AG09309 (cell line): ENCODE data around the gene ABHD2.
A peak's percentile ranks its signal among the peaks of the same experiment; 100 is the strongest.

Experiments used
- DNase-seq: peaks from one replicate; pipeline ENCODE4 v3.0.0-alpha.2; 2010; ENCODE audit warnings: low read depth
- H3K4me3 ChIP-seq: 2 replicates; pipeline ENCODE4 v1.5.1; 2011; ENCODE audit warnings: mild to moderate bottlenecking, low read depth, low read length, moderate library complexity; ENCODE audit not compliant: control insufficient read depth
- CTCF ChIP-seq: IDR thresholded peaks from 2 replicates; pipeline ENCODE4 v1.5.1; 2011; ENCODE audit warnings: mild to moderate bottlenecking, low read depth, low read length, inconsistent platforms; ENCODE audit not compliant: insufficient read depth, control insufficient read depth; ENCODE audit errors: missing control alignments

ABHD2 gene

GRCh38 chr15:89171136-89172072 lies 83.1 kb downstream of the ABHD2 start:
- H3K4me3 ChIP-seq: no peak overlapping the region
- DNase-seq: no peak
- peak; percentile 73 for TF ChIP-seq CTCF

- no peak for TF ChIP-seq CTCF
- no peak overlapping the region for H3K4me3 ChIP-seq
- no peak for DNase-seq
Measured at GRCh38 chr15:89172921-89173320, 84.7 kb downstream of the ABHD2 start.

- H3K4me3 ChIP-seq: no peak overlapping the region
- no peak for TF ChIP-seq CTCF
- no peak for DNase-seq
Measured at GRCh38 chr15:89174476-89174875, 86.2 kb downstream of the ABHD2 start.

GRCh38 chr15:89175617-89176191 lies 87.4 kb downstream of the ABHD2 start:
- DNase-seq: no peak
- no peak overlapping the region for H3K4me3 ChIP-seq
- no peak for TF ChIP-seq CTCF

- TF ChIP-seq CTCF: no peak
- DNase-seq: no peak
- no peak overlapping the region for H3K4me3 ChIP-seq
Measured at GRCh38 chr15:89177116-89177515, 88.9 kb downstream of the ABHD2 start.

GRCh38 chr15:89177633-89178306 lies 89.5 kb downstream of the ABHD2 start:
- TF ChIP-seq CTCF: peak; percentile 88
- peak; percentile 42 for DNase-seq
- H3K4me3 ChIP-seq: no peak overlapping the region
